HepG2 (cell line): ENCODE data around the gene TBC1D22A. TPM values are rescaled to one million over a fixed set of nuclear protein-coding genes. Genes with fewer than 3 reads are reported as not detected.

ENCODE experiments used
- ARID3A ChIP-seq: IDR thresholded peaks from 2 replicates; pipeline ENCODE4 v1.6.1; 2012; ENCODE audit warnings: low read depth, low read length, improper control_type of control experiment
- ATF1 ChIP-seq: IDR thresholded peaks from 2 replicates; pipeline ENCODE4 v1.6.1; 2016; ENCODE audit warnings: mild to moderate bottlenecking, control low read depth
- ATF7 ChIP-seq, 2 experiments: fragments of 450-650 bp in 1 of 2; sonication (generic) in 1 of 2; formaldehyde crosslinking in 1 of 2; IDR thresholded peaks; 2 replicates each; pipeline versions ENCODE4 v1.4.0 to v1.6.1; 2016 to 2020; ENCODE audit warnings: antibody characterized with exemption in 1 of 2, mild to moderate bottlenecking in 1 of 2, missing genetic modification reagents in 1 of 2
- EHMT2 ChIP-seq: fragments of 200-600 bp; sonication (generic); IDR thresholded peaks from 2 replicates; pipeline ENCODE4 v1.7.0; 2017; ENCODE audit warnings: antibody characterized with exemption, low read depth, low read length, borderline replicate concordance
- ESRRA ChIP-seq: sonication (generic); formaldehyde crosslinking; IDR thresholded peaks from 2 replicates; pipeline ENCODE4 v1.5.1; 2020; ENCODE audit warnings: mild to moderate bottlenecking, low read depth, missing genetic modification reagents
- HMG20B ChIP-seq: conservative IDR thresholded peaks from 2 replicates; pipeline ENCODE4 v1.6.1; 2016; ENCODE audit warnings: missing genetic modification reagents, missing compliant biosample characterization
- HNRNPUL1 ChIP-seq: fragments of 200-400 bp; formaldehyde crosslinking; IDR thresholded peaks from 2 replicates; pipeline ENCODE4 v1.6.1; 2017; ENCODE audit warnings: low read depth, mild to moderate bottlenecking, low read length, moderate library complexity
- KAT7 ChIP-seq: IDR thresholded peaks from 2 replicates; pipeline ENCODE4 v1.6.1; 2018; ENCODE audit warnings: borderline replicate concordance, missing compliant biosample characterization
- MAF1 ChIP-seq: sonication (generic); formaldehyde crosslinking; IDR thresholded peaks from 2 replicates; pipeline ENCODE4 v1.5.0; 2020; ENCODE audit warnings: missing genetic modification reagents, borderline replicate concordance
- MAFG ChIP-seq: sonication (generic); formaldehyde crosslinking; IDR thresholded peaks from 2 replicates; pipeline ENCODE4 v1.5.1; 2020; ENCODE audit warnings: mild to moderate bottlenecking, missing genetic modification reagents
- MED8 ChIP-seq: sonication (generic); formaldehyde crosslinking; IDR thresholded peaks from 2 replicates; pipeline ENCODE4 v1.8.1; 2023; ENCODE audit warnings: mild to moderate bottlenecking, missing genetic modification reagents; ENCODE audit not compliant: insufficient replicate concordance
- POGK ChIP-seq: sonication (generic); formaldehyde crosslinking; conservative IDR thresholded peaks from 2 replicates; pipeline ENCODE4 v1.8.0; 2022; ENCODE audit warnings: mild to moderate bottlenecking, moderate library complexity, missing genetic modification reagents
- POGZ ChIP-seq: sonication (generic); formaldehyde crosslinking; IDR thresholded peaks from 2 replicates; pipeline ENCODE4 v1.4.0; 2020; ENCODE audit warnings: mild to moderate bottlenecking, missing genetic modification reagents
- RAD21 ChIP-seq: fragments of 450-650 bp; formaldehyde crosslinking; IDR thresholded peaks from 2 replicates; pipeline ENCODE4 v1.5.0; 2020; ENCODE audit warnings: mild to moderate bottlenecking
- SIN3B ChIP-seq: fragments of 150-350 bp; IDR thresholded peaks from 2 replicates; pipeline ENCODE4 v1.6.1; 2014; ENCODE audit warnings: low read length
- SMC3 ChIP-seq: IDR thresholded peaks from 2 replicates; pipeline ENCODE4 v1.6.1; 2011; ENCODE audit warnings: low read length, improper control_type of control experiment
- TERF1 ChIP-seq: sonication (generic); formaldehyde crosslinking; IDR thresholded peaks from 2 replicates; pipeline ENCODE4 v1.8.0; 2022; ENCODE audit warnings: mild to moderate bottlenecking, missing genetic modification reagents, moderate library complexity
- TOE1 ChIP-seq: sonication (generic); formaldehyde crosslinking; IDR thresholded peaks from 2 replicates; pipeline ENCODE4 v1.4.0; 2020; ENCODE audit warnings: mild to moderate bottlenecking, missing genetic modification reagents
- U2AF2 ChIP-seq: fragments of 200-400 bp; formaldehyde crosslinking; IDR thresholded peaks from 2 replicates; pipeline ENCODE4 v1.6.1; 2017; ENCODE audit warnings: low read depth, mild to moderate bottlenecking, low read length
- ZFP90 ChIP-seq: sonication (generic); formaldehyde crosslinking; IDR thresholded peaks from 2 replicates; pipeline ENCODE4 v1.8.0; 2022; ENCODE audit warnings: missing genetic modification reagents, mild to moderate bottlenecking, inconsistent platforms, borderline replicate concordance
- ZFYVE20 ChIP-seq: sonication (generic); formaldehyde crosslinking; IDR thresholded peaks from 2 replicates; pipeline ENCODE4 v1.8.0; 2023; ENCODE audit warnings: low read depth, mild to moderate bottlenecking, moderate library complexity, missing genetic modification reagents, borderline replicate concordance
- ZNF143 ChIP-seq: sonication (generic); formaldehyde crosslinking; IDR thresholded peaks from 2 replicates; pipeline ENCODE4 v1.4.0; 2020; ENCODE audit warnings: missing genetic modification reagents
- ZNF224 ChIP-seq: sonication (generic); formaldehyde crosslinking; IDR thresholded peaks from 2 replicates; pipeline ENCODE4 v1.5.0; 2020; ENCODE audit warnings: mild to moderate bottlenecking, missing genetic modification reagents
- ZNF292 ChIP-seq: sonication (generic); formaldehyde crosslinking; IDR thresholded peaks from 2 replicates; pipeline ENCODE4 v1.8.1; 2022; ENCODE audit warnings: mild to moderate bottlenecking, low read depth, missing genetic modification reagents, borderline replicate concordance
- ZNF709 ChIP-seq: sonication (generic); formaldehyde crosslinking; IDR thresholded peaks from 2 replicates; pipeline ENCODE4 v1.5.0; 2020; ENCODE audit warnings: mild to moderate bottlenecking, missing genetic modification reagents
- ZNF768 ChIP-seq: sonication (generic); formaldehyde crosslinking; IDR thresholded peaks from 2 replicates; pipeline ENCODE4 v1.4.0; 2020; ENCODE audit warnings: missing genetic modification reagents
- ZSCAN9 ChIP-seq: IDR thresholded peaks from 2 replicates; pipeline ENCODE4 v1.6.1; 2016; ENCODE audit warnings: borderline replicate concordance
- polyA plus RNA-seq, 8 experiments: library from polyadenylated mRNA; depleted of rRNA in 3 of 8; stranded (reverse) in 7 of 8; unstranded in 1 of 8; fragments of >200 nt; fragmentation: Illumina TruSeq in 4 of 8; extraction: Trizol in 4 of 8; gene quantifications; 2 replicates each; pipeline versions ENCODE4 v1.2.1 to v1.2.3, GENCODE V29; 2011 to 2016; ENCODE audit warnings: low read depth in 4 of 8, missing spikeins in 1 of 8, mixed read lengths in 1 of 8; ENCODE audit not compliant: insufficient read depth in 1 of 8
- total RNA-seq, 5 experiments: library from RNA; depleted of rRNA; stranded (reverse); fragments of >200 nt; fragmentation: Illumina TruSeq; extraction: Trizol; gene quantifications; 2 replicates each; pipeline ENCODE4 v1.2.3, GENCODE V29; 2016; ENCODE audit warnings: low read depth in 1 of 5

TBC1D22A gene
- total and polyA plus RNA-seq, 2 of the 13 experiments (the other 11 are each of a cell fraction or from before 2014, with no cell fraction given), result 17.3 to 18.0 TPM

- TF ChIP-seq POGK (CRISPR knock-in tag), result no peak
- TF ChIP-seq EHMT2, result no peak
- TF ChIP-seq MED8, result no peak
- TF ChIP-seq HNRNPUL1, result no peak
- no peak for TF ChIP-seq SMC3
- no peak for TF ChIP-seq ZNF143 (CRISPR knock-in tag)
- no peak for TF ChIP-seq TERF1 (CRISPR knock-in tag)
- no peak for TF ChIP-seq ZNF292 (CRISPR knock-in tag)
- TF ChIP-seq RAD21, result peak; percentile 80
- 0 out of 2 replicates have a peak, but pooled peaks have one; percentile 15 for TF ChIP-seq POGZ (CRISPR knock-in tag)
- no peak for TF ChIP-seq MAF1 (CRISPR knock-in tag)
- no peak for TF ChIP-seq ZFYVE20 (CRISPR knock-in tag)
- TF ChIP-seq ATF1 (CRISPR knock-in tag), result no peak
- TF ChIP-seq MAFG (CRISPR knock-in tag), result no peak
- no peak for TF ChIP-seq ZNF709 (CRISPR knock-in tag)
- TF ChIP-seq ZNF224, result no peak
- no peak for TF ChIP-seq KAT7 (CRISPR knock-in tag)
- TF ChIP-seq ATF7 (IDR thresholded peaks at IDR 0.05), result no peak
- no peak for TF ChIP-seq ATF7 (CRISPR knock-in tag; IDR thresholded peaks at IDR 0.05)
- no peak for TF ChIP-seq U2AF2
- no peak for TF ChIP-seq HMG20B
- no peak for TF ChIP-seq SIN3B
- no peak; the same call in 1 of the 2 replicates for TF ChIP-seq ZNF768
- no peak for TF ChIP-seq TOE1 (CRISPR knock-in tag)
- no peak for TF ChIP-seq ESRRA (CRISPR knock-in tag)
- peak; percentile 27; the same call in 1 of the 2 replicates for TF ChIP-seq ZSCAN9 (CRISPR knock-in tag)
- TF ChIP-seq ZFP90, result 0 out of 2 replicates have a peak, but pooled peaks have one; percentile 62
- no peak for TF ChIP-seq ARID3A
Measured at GRCh38 chr22:46803031-46803880, 40.8 kb downstream of the TBC1D22A start (continued).
